HepG2 (cell line): Measurements from ENCODE around the gene GALC. TPM values are rescaled to one million over a fixed set of nuclear protein-coding genes. Genes with fewer than 3 reads are reported as not detected.

ENCODE experiments used
- ATAC-seq: fragments of 200-7000 bp; cut with Tn5 transposase; 3 replicates; pipeline ENCODE4 v1.9.1; 2020; ENCODE audit warnings: mild to moderate bottlenecking, moderate library complexity
- BruUV-seq: library from RNA; stranded (reverse); fragments of 400-500 nt; replicated peaks from 2 replicates; lab custom pipeline; 2021; lab: Mats Ljungman, UMichigan
- CTCF ChIA-PET: fragments of 300-600 bp; formaldehyde crosslinking; extraction: SDS; loops from one replicate; lab custom pipeline; 2021; ENCODE audit warnings: low total read pairs, inconsistent platforms, low intra/inter-chr PET ratio; lab: Yijun Ruan, JAX
- POLR2A ChIA-PET: fragments of 350-600 bp; sonication (Branson Sonifier 250); formaldehyde crosslinking; loops from one replicate; lab custom pipeline; 2020; ENCODE audit warnings: antibody characterized with exemption, inconsistent platforms; lab: Yijun Ruan, JAX
- DNase-seq: peaks from one replicate; pipeline ENCODE4 v3.0.0-alpha.2; 2015; ENCODE audit warnings: low spot score
- FAIRE-seq: peaks from 3 replicates; lab custom pipeline; 2011; peaks lifted over from hg19 to GRCh38; lab: Jason Lieb, UNC
- H2AFZ ChIP-seq: one replicate; pipeline ENCODE4 v1.6.1; 2011; ENCODE audit warnings: low read length, inconsistent platforms
- H3K27ac ChIP-seq: fragments of 300-600 bp; 3 replicates; pipeline ENCODE4 v1.8.0; 2011; ENCODE audit warnings: mixed run types, mild to moderate bottlenecking, mixed read lengths, low read length, inconsistent platforms; ENCODE audit not compliant: insufficient read depth; ENCODE audit errors: extremely low read length
- H3K27me3 ChIP-seq, 2 experiments: fragments of 200-600 bp in 1 of 2; 2 replicates in 1 of 2; 3 replicates in 1 of 2; pipeline versions ENCODE4 v1.6.0 to v1.8.0; 2011; ENCODE audit warnings: low read length in 2 of 2, mild to moderate bottlenecking in 2 of 2, moderate library complexity in 2 of 2, inconsistent platforms in 1 of 2; ENCODE audit not compliant: insufficient read depth in 2 of 2, control insufficient read depth in 1 of 2
- H3K36me3 ChIP-seq, 2 experiments: fragments of 200-600 bp in 1 of 2; replicated peaks in 1 of 2; 2 replicates in 1 of 2; 3 replicates in 1 of 2; pipeline versions ENCODE4 v1.5.1 to v1.8.0; 2011; ENCODE audit warnings: low read length in 2 of 2, inconsistent platforms in 1 of 2; ENCODE audit not compliant: insufficient read depth in 2 of 2, control insufficient read depth in 1 of 2
- H3K4me1 ChIP-seq: 2 replicates; pipeline ENCODE4 v1.5.1; 2012; ENCODE audit warnings: low read length, inconsistent platforms; ENCODE audit not compliant: insufficient read depth
- H3K4me2 ChIP-seq: 2 replicates; pipeline ENCODE4 v1.6.0; 2011; ENCODE audit warnings: low read depth, low read length, inconsistent platforms
- H3K4me3 ChIP-seq, 3 experiments: fragments of 200-600 bp in 1 of 3; sonication (generic), shearing (Covaris generic) in 1 of 3; replicated peaks in 1 of 3; 2 replicates each; pipeline ENCODE4 v1.5.1; 2011 to 2016; ENCODE audit warnings: low read length in 3 of 3, inconsistent platforms in 2 of 3, low read depth in 2 of 3, mild to moderate bottlenecking in 2 of 3, control low read depth in 1 of 3, mixed read lengths in 1 of 3; ENCODE audit not compliant: insufficient read depth in 1 of 3
- H3K79me2 ChIP-seq: one replicate; pipeline ENCODE4 v1.6.1; 2011; ENCODE audit warnings: low read length, inconsistent platforms; ENCODE audit not compliant: insufficient read depth
- H3K9ac ChIP-seq: 2 replicates; pipeline ENCODE4 v1.6.0; 2011; ENCODE audit warnings: mild to moderate bottlenecking, low read depth, low read length, inconsistent platforms; ENCODE audit not compliant: insufficient read depth
- H3K9me3 ChIP-seq: 2 replicates; pipeline ENCODE4 v1.5.1; 2012; ENCODE audit warnings: mild to moderate bottlenecking, low read length
- H4K20me1 ChIP-seq: 2 replicates; pipeline ENCODE4 v1.6.0; 2011; ENCODE audit warnings: inconsistent platforms, mild to moderate bottlenecking, low read length, moderate library complexity; ENCODE audit not compliant: insufficient read depth
- FOXA1 ChIP-seq, 2 experiments: fragments of 450-650 bp in 1 of 2; sonication (generic) in 1 of 2; formaldehyde crosslinking in 1 of 2; IDR thresholded peaks; 2 replicates each; pipeline versions ENCODE4 v1.4.0 to v1.6.1; 2016 to 2020; ENCODE audit warnings: missing genetic modification reagents in 1 of 2
- KDM5B ChIP-seq: sonication (generic); formaldehyde crosslinking; IDR thresholded peaks from 2 replicates; pipeline ENCODE4 v1.4.0; 2020; ENCODE audit warnings: missing genetic modification reagents, mild to moderate bottlenecking, borderline replicate concordance
- MTF1 ChIP-seq: sonication (generic); formaldehyde crosslinking; IDR thresholded peaks from 2 replicates; pipeline ENCODE4 v1.5.0; 2020; ENCODE audit warnings: missing genetic modification reagents
- MYNN ChIP-seq: sonication (generic); formaldehyde crosslinking; IDR thresholded peaks from 2 replicates; pipeline ENCODE4 v1.4.0; 2020; ENCODE audit warnings: mild to moderate bottlenecking, low read depth, missing genetic modification reagents
- RBFOX2 ChIP-seq: fragments of 200-400 bp; formaldehyde crosslinking; IDR thresholded peaks from 2 replicates; pipeline ENCODE4 v1.6.1; 2017; ENCODE audit warnings: low read depth, mild to moderate bottlenecking, low read length
- SRSF9 ChIP-seq: fragments of 200-400 bp; formaldehyde crosslinking; IDR thresholded peaks from 2 replicates; pipeline ENCODE4 v1.6.1; 2018; ENCODE audit warnings: borderline replicate concordance, mild to moderate bottlenecking, low read depth, low read length; ENCODE audit not compliant: insufficient read depth, poor library complexity, severe bottlenecking
- ZHX2 ChIP-seq, 2 experiments: sonication (generic) in 1 of 2; formaldehyde crosslinking in 1 of 2; IDR thresholded peaks; 2 replicates each; pipeline versions ENCODE4 v1.6.1 to v1.9.0; 2014 to 2022; ENCODE audit warnings: antibody characterized with exemption in 1 of 2, borderline replicate concordance in 1 of 2, inconsistent platforms in 1 of 2, low read depth in 1 of 2, missing genetic modification reagents in 1 of 2
- ZNF10 ChIP-seq: sonication (generic); formaldehyde crosslinking; IDR thresholded peaks from 2 replicates; pipeline ENCODE4 v1.4.0; 2020; ENCODE audit warnings: mild to moderate bottlenecking, low read depth, missing genetic modification reagents, borderline replicate concordance
- ZNF564 ChIP-seq: sonication (generic); formaldehyde crosslinking; IDR thresholded peaks from 2 replicates; pipeline ENCODE4 v1.8.1; 2023; ENCODE audit warnings: mild to moderate bottlenecking, missing genetic modification reagents
- ZNF704 ChIP-seq: sonication (generic); formaldehyde crosslinking; IDR thresholded peaks from 2 replicates; pipeline ENCODE4 v1.8.1; 2023; ENCODE audit warnings: mild to moderate bottlenecking, inconsistent platforms, moderate library complexity, missing genetic modification reagents, borderline replicate concordance
- WGBS: methylation state at CpG from one replicate; pipeline ENCODE4 v1.1.6; 2017; ENCODE audit warnings: low lambda C conversion rate; 5-methylcytosine and 5-hydroxymethylcytosine counted together
- in situ Hi-C: cut with HindIII; loops from 2 replicates; pipeline ENCODE4 v1.10.0; 2017; ENCODE audit warnings: low pct_unique_long_range_greater_than_20kb; ENCODE audit not compliant: extremely low pct_ligation_motif_present
- intact Hi-C: fragments of 100-400 bp; cut with micrococcal nuclease; formaldehyde crosslinking; loops from one replicate; pipeline ENCODE4 v1.10.0; 2022; ENCODE audit not compliant: unreplicated experiment
- polyA plus RNA-seq, 8 experiments: library from polyadenylated mRNA; depleted of rRNA in 3 of 8; stranded (reverse) in 7 of 8; unstranded in 1 of 8; fragments of >200 nt; fragmentation: Illumina TruSeq in 4 of 8; extraction: Trizol in 4 of 8; gene quantifications; 2 replicates each; pipeline versions ENCODE4 v1.2.1 to v1.2.3, GENCODE V29; 2011 to 2016; ENCODE audit warnings: low read depth in 4 of 8, missing spikeins in 1 of 8, mixed read lengths in 1 of 8; ENCODE audit not compliant: insufficient read depth in 1 of 8
- total RNA-seq, 5 experiments: library from RNA; depleted of rRNA; stranded (reverse); fragments of >200 nt; fragmentation: Illumina TruSeq; extraction: Trizol; gene quantifications; 2 replicates each; pipeline ENCODE4 v1.2.3, GENCODE V29; 2016; ENCODE audit warnings: low read depth in 1 of 5

The GALC gene
- total and polyA plus RNA-seq, 2 of the 13 experiments (the other 11 are each of a cell fraction or from before 2014, with no cell fraction given), result not detected

- intact Hi-C loops, result no loop called here
- H3K9me3 ChIP-seq, result no peaks in the 10 kb centered on the region
- DNase-seq (no peak), FAIRE-seq (no peak), ATAC-seq (peak; percentile 76)
- ChIA-PET POLR2A (no interaction called here), CTCF (no interaction called here)
- H2AFZ ChIP-seq, result no peak overlapping the region
- 7% methylated on average over 3 of the region's 3 CpGs for WGBS
- TF ChIP-seq MYNN (CRISPR knock-in tag) (no peak), ZNF10 (CRISPR knock-in tag) (no peak), ZNF564 (CRISPR knock-in tag) (no peak), SRSF9 (no peak), RBFOX2 (no peak), ZNF704 (CRISPR knock-in tag) (no peak)
- no peak overlapping the region for H3K9ac ChIP-seq
- no peaks in the 10 kb centered on the region for H3K36me3 ChIP-seq
- H3K4me1 ChIP-seq, result no peaks in the 10 kb centered on the region
- no peaks in the 10 kb centered on the region for H3K27me3 ChIP-seq
- no peaks in the 10 kb centered on the region for H3K79me2 ChIP-seq
- no peak overlapping the region for H3K4me3 ChIP-seq
- no TSS peak for BruUV-seq
- H3K4me2 ChIP-seq, result no peak overlapping the region
- no peaks in the 10 kb centered on the region for H4K20me1 ChIP-seq
- no peak overlapping the region for H3K27ac ChIP-seq
- in situ Hi-C loops, result no loop called here
Measured at GRCh38 chr14:87934185-87934584, 58.8 kb downstream of the GALC start.

- Histone ChIP-seq H3K9ac (no peak overlapping the region), H3K79me2 (no peaks in the 10 kb centered on the region), H4K20me1 (no peaks in the 10 kb centered on the region), H3K27ac (no peak overlapping the region), H3K9me3 (no peaks in the 10 kb centered on the region), H3K4me2 (no peak overlapping the region), H3K36me3 (no peaks in the 10 kb centered on the region), H2AFZ (no peak overlapping the region), H3K4me1 (no peaks in the 10 kb centered on the region), H3K27me3 (no peaks in the 10 kb centered on the region; a peak in 1 of 5 replicates), H3K4me3 (no peak overlapping the region)
- FAIRE-seq (no peak), DNase-seq (no peak), ATAC-seq (no peak)
- POLR2A ChIA-PET, result no interaction called here
- in situ Hi-C loops, result no loop called here
- no TSS peak for BruUV-seq
- CTCF ChIA-PET, result no interaction called here
- 18% methylated on average over 5 of the region's 6 CpGs for WGBS
- TF ChIP-seq MTF1 (CRISPR knock-in tag) (no peak), ZHX2 (IDR thresholded peaks at IDR 0.05; ENCODE audit: low read depth) (no peak), ZHX2 (CRISPR knock-in tag; IDR thresholded peaks at IDR 0.05; ENCODE audit: borderline replicate concordance) (no peak), KDM5B (no peak), FOXA1 (IDR thresholded peaks at IDR 0.05) (no peak), FOXA1 (CRISPR knock-in tag; IDR thresholded peaks at IDR 0.05) (no peak)
- intact Hi-C loops, result no loop called here
Measured at GRCh38 chr14:87916886-87917275, 76.1 kb downstream of the GALC start.
